Activated T-helper 1 cell treated with anti-CD3 and anti-CD28 coated beads, Interleukin-12 subunit alpha, Interleukin-12 subunit beta, Interleukin-2, Interleukin-4 antibody, amounts not matched to agents 30 ng/mL and 10 ng/mL and 1 ng/mL, durations not matched to agents 14 hours and 24 hours and 36 hours (primary cell): ENCODE measurements around the gene PFKFB4. TPM values are rescaled to one million over a fixed set of nuclear protein-coding genes. Genes with fewer than 3 reads are reported as not detected.
"Not testable (repeated sequence)": the region's sequence is repeated elsewhere in the genome, so short reads cannot be mapped to it uniquely, and the experiment has no call there.

Experiments
- DNase-seq: peaks from one replicate; pipeline ENCODE4 v3.0.0; 2021; ENCODE audit warnings: low spot score
- H3K27ac Mint-ChIP-seq: one replicate; pipeline ENCODE4 v1.8.0; 2021; ENCODE audit warnings: mild to moderate bottlenecking, mixed read lengths
- H3K27me3 Mint-ChIP-seq: one replicate; pipeline ENCODE4 v1.8.0; 2022; ENCODE audit warnings: mild to moderate bottlenecking, moderate library complexity, mixed read lengths; ENCODE audit not compliant: insufficient read depth
- H3K36me3 Mint-ChIP-seq: one replicate; pipeline ENCODE4 v1.8.0; 2021; ENCODE audit warnings: low read depth, mixed read lengths
- H3K4me1 Mint-ChIP-seq: one replicate; pipeline ENCODE4 v1.8.0; 2021; ENCODE audit warnings: low read depth, mixed read lengths
- H3K4me3 Mint-ChIP-seq: one replicate; pipeline ENCODE4 v1.8.0; 2021; ENCODE audit warnings: mild to moderate bottlenecking, moderate library complexity, mixed read lengths
- H3K9me3 Mint-ChIP-seq: one replicate; pipeline ENCODE4 v1.8.0; 2021; ENCODE audit warnings: mixed read lengths
- intact Hi-C: fragments of 100-400 bp; cut with micrococcal nuclease; formaldehyde crosslinking; loops from one replicate; pipeline ENCODE4 v1.15.1; 2024
- total RNA-seq: library from RNA; stranded (reverse); gene quantifications from 2 replicates; pipeline ENCODE4 v1.2.3, GENCODE V29; 2022

PFKFB4 gene
- total RNA-seq, 1 donor from 2014 or later: 15.5 TPM

GRCh38 chr3:48562367-48563095 is 5.9 kb upstream of the PFKFB4 start:
- H3K27me3 Mint-ChIP-seq: no peaks in the 10 kb centered on the region
- H3K9me3 Mint-ChIP-seq: no peaks in the 10 kb centered on the region
- no peak for DNase-seq
- no peak overlapping the region for H3K4me3 Mint-ChIP-seq
- intact Hi-C loops: no loop called here
- H3K27ac Mint-ChIP-seq: no peak overlapping the region
- H3K36me3 Mint-ChIP-seq: no peaks in the 10 kb centered on the region
- peaks cover 12% of the 10 kb centered on the region for H3K4me1 Mint-ChIP-seq

GRCh38 chr3:48561045-48561736 is 4.6 kb upstream of the PFKFB4 start:
- peaks cover 18% of the 10 kb centered on the region for H3K4me1 Mint-ChIP-seq

GRCh38 chr3:48560648-48561018 is 4.0 kb upstream of the PFKFB4 start:
- no peaks in the 10 kb centered on the region for H3K36me3 Mint-ChIP-seq
- H3K4me1 Mint-ChIP-seq: peaks cover 23% of the 10 kb centered on the region
- H3K27me3 Mint-ChIP-seq: no peaks in the 10 kb centered on the region
- H3K27ac Mint-ChIP-seq: no peak overlapping the region
- no peak overlapping the region for H3K4me3 Mint-ChIP-seq
- no peaks in the 10 kb centered on the region for H3K9me3 Mint-ChIP-seq
- no peak for DNase-seq
- intact Hi-C loops: no loop called here

More at GRCh38 chr3:48561045-48561736, 4.6 kb upstream of the PFKFB4 start:
- H3K27ac Mint-ChIP-seq: no peak overlapping the region
- H3K4me3 Mint-ChIP-seq: no peak overlapping the region
- intact Hi-C loops: no loop called here
- H3K9me3 Mint-ChIP-seq: no peaks in the 10 kb centered on the region
- no peaks in the 10 kb centered on the region for H3K36me3 Mint-ChIP-seq
- no peaks in the 10 kb centered on the region for H3K27me3 Mint-ChIP-seq
- DNase-seq: no peak

- DNase-seq: no peak
- Mint-ChIP-seq H3K27me3 (no peaks in the 10 kb centered on the region), H3K4me3 (peak overlapping the region; percentile 51), H3K27ac (peak overlapping the region; percentile 24), H3K9me3 (no peaks in the 10 kb centered on the region), H3K36me3 (peaks cover 2% of the 10 kb centered on the region), H3K4me1 (peaks cover 43% of the 10 kb centered on the region)
- intact Hi-C loops: loop anchor here (1.0 to 10.0 kb wide), 7 partner anchors 10 to 474 kb away; partner anchors contain the start of genes ATRIP, IP6K2, NDUFAF3 and UQCRC1
These were observed 2.0 kb upstream of the PFKFB4 start for GRCh38 chr3:48558493-48559134.

GRCh38 chr3:48555949-48556795 is 431 bp downstream of the PFKFB4 start:
- intact Hi-C loops: loop anchor here (1.0 to 10.0 kb wide), 9 partner anchors 109 to 1119 kb away; partner anchors contain the start of genes APEH, CDC25A, IP6K2 and NCKIPSD
- no peak for DNase-seq
- H3K36me3 Mint-ChIP-seq: peaks cover 9% of the 10 kb centered on the region
- H3K27ac Mint-ChIP-seq: peak overlapping the region; percentile 90
- no peaks in the 10 kb centered on the region for H3K9me3 Mint-ChIP-seq
- peaks cover 52% of the 10 kb centered on the region for H3K4me1 Mint-ChIP-seq
- H3K4me3 Mint-ChIP-seq: peak overlapping the region; percentile 91
- H3K27me3 Mint-ChIP-seq: no peaks in the 10 kb centered on the region

- peaks cover 9% of the 10 kb centered on the region for H3K36me3 Mint-ChIP-seq
- H3K4me1 Mint-ChIP-seq: peaks cover 58% of the 10 kb centered on the region
These were observed 1.2 kb downstream of the PFKFB4 start for GRCh38 chr3:48555231-48555948.

GRCh38 chr3:48553886-48554845 is 2.4 kb downstream of the PFKFB4 start:
- H3K27ac Mint-ChIP-seq: no peak overlapping the region
- no peaks in the 10 kb centered on the region for H3K27me3 Mint-ChIP-seq
- DNase-seq: no peak
- H3K9me3 Mint-ChIP-seq: no peaks in the 10 kb centered on the region
- H3K4me1 Mint-ChIP-seq: peaks cover 63% of the 10 kb centered on the region
- H3K36me3 Mint-ChIP-seq: peaks cover 9% of the 10 kb centered on the region
- H3K4me3 Mint-ChIP-seq: peak overlapping the region; percentile 91
- intact Hi-C loops: loop anchor here (10.0 kb wide), 1 partner anchor 469 kb away; no protein-coding TSS in a partner anchor

More at GRCh38 chr3:48555231-48555948, 1.2 kb downstream of the PFKFB4 start:
- Mint-ChIP-seq H3K27me3 (no peaks in the 10 kb centered on the region), H3K9me3 (no peaks in the 10 kb centered on the region), H3K27ac (no peak overlapping the region), H3K4me3 (peak overlapping the region; percentile 91)
- intact Hi-C loops: loop anchor here (5.0 to 10.0 kb wide), 3 partner anchors 162 to 471 kb away; partner anchors contain the start of genes IP6K2 and NDUFAF3
- no peak for DNase-seq

GRCh38 chr3:48553361-48553760 is 3.2 kb downstream of the PFKFB4 start:
- peaks cover 65% of the 10 kb centered on the region for H3K4me1 Mint-ChIP-seq
- H3K4me3 Mint-ChIP-seq: no peak overlapping the region
- peaks cover 14% of the 10 kb centered on the region for H3K36me3 Mint-ChIP-seq
- no peaks in the 10 kb centered on the region for H3K9me3 Mint-ChIP-seq
- no peak overlapping the region for H3K27ac Mint-ChIP-seq
- intact Hi-C loops: loop anchor here (10.0 kb wide), 1 partner anchor 469 kb away; no protein-coding TSS in a partner anchor
- DNase-seq: no peak
- H3K27me3 Mint-ChIP-seq: no peaks in the 10 kb centered on the region

- no peak for DNase-seq
- Mint-ChIP-seq H3K36me3 (peaks cover 19% of the 10 kb centered on the region), H3K27me3 (no peaks in the 10 kb centered on the region), H3K4me3 (no peak overlapping the region), H3K4me1 (peaks cover 59% of the 10 kb centered on the region), H3K27ac (no peak overlapping the region), H3K9me3 (no peaks in the 10 kb centered on the region)
- intact Hi-C loops: loop anchor here (10.0 kb wide), 1 partner anchor 468 kb away; no protein-coding TSS in a partner anchor
These were observed 4.3 kb downstream of the PFKFB4 start for GRCh38 chr3:48552111-48552951.

- H3K36me3 Mint-ChIP-seq: peaks cover 26% of the 10 kb centered on the region
- not testable (repeated sequence) for H3K9me3 Mint-ChIP-seq, DNase-seq, H3K27ac Mint-ChIP-seq, H3K4me3 Mint-ChIP-seq, H3K27me3 Mint-ChIP-seq
- peaks cover 55% of the 10 kb centered on the region for H3K4me1 Mint-ChIP-seq
- intact Hi-C loops: loop anchor here (10.0 kb wide), 1 partner anchor 467 kb away; no protein-coding TSS in a partner anchor
These were observed 5.0 kb downstream of the PFKFB4 start for GRCh38 chr3:48551651-48552050.
